Lung (tissue), 12 donors: ENCODE data around the gene CAPN3. TPM values are rescaled to one million over a fixed set of nuclear protein-coding genes. Genes with fewer than 3 reads are reported as not detected.

Experiments used
- ATAC-seq: fragments of 200-7000 bp; cut with Tn5 transposase; one replicate; pipeline ENCODE4 v1.9.1; 2020; ENCODE audit warnings: moderate number of reproducible peaks; ENCODE audit not compliant: insufficient read depth, low FRiP score
- DNase-seq, 3 donors: peaks; one replicate each; pipeline ENCODE4 v3.0.0-alpha.2; 2013 to 2017
- H3K27ac ChIP-seq, 2 donors: one replicate each; pipeline ENCODE4 v1.5.1; 2013; ENCODE audit warnings: mild to moderate bottlenecking in 2 of 2, moderate library complexity in 2 of 2, control low read depth in 1 of 2, inconsistent platforms in 1 of 2, low read depth in 1 of 2, low read length in 1 of 2
- H3K27me3 ChIP-seq, 3 donors: one replicate each; pipeline ENCODE4 v1.5.1; 2013; ENCODE audit warnings: low read length in 2 of 3; ENCODE audit not compliant: control insufficient read depth in 3 of 3, insufficient read depth in 3 of 3
- H3K36me3 ChIP-seq, 4 donors: one replicate each; pipeline ENCODE4 v1.5.1; 2013; ENCODE audit warnings: low read length in 4 of 4, mild to moderate bottlenecking in 1 of 4, moderate library complexity in 1 of 4; ENCODE audit not compliant: control insufficient read depth in 4 of 4, insufficient read depth in 4 of 4
- H3K4me1 ChIP-seq, 5 donors: one replicate each; pipeline ENCODE4 v1.5.1; 2013; ENCODE audit warnings: low read length in 5 of 5, mild to moderate bottlenecking in 2 of 5, moderate library complexity in 1 of 5; ENCODE audit not compliant: control insufficient read depth in 5 of 5, insufficient read depth in 5 of 5
- H3K4me3 ChIP-seq: one replicate; pipeline ENCODE4 v1.5.1; 2013; ENCODE audit warnings: mild to moderate bottlenecking, control low read depth, moderate library complexity
- H3K9ac ChIP-seq, 2 donors: one replicate each; pipeline ENCODE4 v1.5.1; 2013; ENCODE audit warnings: low read length in 2 of 2, control low read depth in 1 of 2; ENCODE audit not compliant: insufficient read depth in 1 of 2
- H3K9me3 ChIP-seq, 4 donors: one replicate each; pipeline ENCODE4 v1.5.1; 2013; ENCODE audit warnings: low read length in 3 of 4, mild to moderate bottlenecking in 1 of 4, moderate library complexity in 1 of 4; ENCODE audit not compliant: control insufficient read depth in 4 of 4, insufficient read depth in 3 of 4
- CTCF ChIP-seq: IDR thresholded peaks from 2 replicates; pipeline ENCODE4 v1.5.1; 2012; ENCODE audit warnings: mild to moderate bottlenecking; ENCODE audit errors: control extremely low read depth, extremely low read depth
- WGBS, 2 donors: extraction: QIAGEN DNeasy Blood & Tissue Kit; methylation state at CpG; one replicate each; pipeline ENCODE4 v1.1.7; 2013; 5-methylcytosine and 5-hydroxymethylcytosine counted together
- polyA plus RNA-seq, 2 donors: library from polyadenylated mRNA; stranded (reverse); fragments of 200-250 nt; gene quantifications; one replicate each; pipeline ENCODE4 v1.2.1, GENCODE V29; 2013
- total RNA-seq, 2 donors: library from RNA; depleted of rRNA in 1 of 2; stranded (reverse); fragments of >200 nt in 1 of 2; gene quantifications; one replicate each; pipeline ENCODE4 v1.2.1, GENCODE V29; 2014 to 2021
- donor health status: control.
- donor health status: control.
- donor health status: Bipolar disorder and iron deficiency.
- donor health status: healthy.
- donor health status: DM: yes; HTN: yes; CAD: no.

The CAPN3 gene
- total and polyA plus RNA-seq, 4 donors, result 12.1 to 56.6 (median 24.7) TPM

- Histone ChIP-seq H3K36me3 (no peaks in the 10 kb centered on the region), H3K9ac (no peak overlapping the region), H3K4me1 (no peaks in the 10 kb centered on the region), H3K27ac (no peak overlapping the region), H3K4me3 (no peak overlapping the region), H3K27me3 (no peaks in the 10 kb centered on the region), H3K9me3 (peaks cover 0 to 2% (median 0%) of the 10 kb centered on the region in 4 donors)
- WGBS, 2 donors, result 77 to 81% methylated on average over 5 of the region's 5 CpGs
- DNase-seq, result no peak
- TF ChIP-seq CTCF, result no peak
- ATAC-seq, result no peak
Observed at GRCh38 chr15:42375252-42375651, 16.0 kb downstream of the CAPN3 start.

GRCh38 chr15:42375941-42376340 lies 16.6 kb downstream of the CAPN3 start:
- Histone ChIP-seq H3K9ac (no peak overlapping the region), H3K4me3 (no peak overlapping the region), H3K36me3 (no peaks in the 10 kb centered on the region), H3K27me3 (no peaks in the 10 kb centered on the region), H3K9me3 (peaks cover 0 to 2% (median 0%) of the 10 kb centered on the region in 4 donors), H3K27ac (no peak overlapping the region), H3K4me1 (no peaks in the 10 kb centered on the region)
- DNase-seq, result no peak
- ATAC-seq, result no peak
- no peak for TF ChIP-seq CTCF
- WGBS, 2 donors, result 53 to 56% methylated on average over 4 of the region's 4 CpGs

- Histone ChIP-seq H3K27me3 (no peaks in the 10 kb centered on the region), H3K27ac (no peak overlapping the region), H3K9me3 (peaks cover 0 to 2% (median 0%) of the 10 kb centered on the region in 4 donors), H3K4me3 (no peak overlapping the region), H3K36me3 (no peaks in the 10 kb centered on the region), H3K4me1 (no peaks in the 10 kb centered on the region), H3K9ac (no peak overlapping the region)
- DNase-seq (no peak), ATAC-seq (no peak)
- TF ChIP-seq CTCF, result no peak
- WGBS, 2 donors, result 87 to 91% methylated on average over 8 of the region's 8 CpGs
Observed at GRCh38 chr15:42378011-42378410, 18.7 kb downstream of the CAPN3 start.

GRCh38 chr15:42384597-42384996 lies 25.3 kb downstream of the CAPN3 start:
- Histone ChIP-seq H3K9me3 (no peaks in the 10 kb centered on the region), H3K27ac (no peak overlapping the region), H3K4me1 (peaks cover 0 to 17% (median 0%) of the 10 kb centered on the region in 5 donors), H3K4me3 (no peak overlapping the region), H3K9ac (no peak overlapping the region), H3K27me3 (no peaks in the 10 kb centered on the region), H3K36me3 (peaks cover 0 to 5% (median 0%) of the 10 kb centered on the region in 4 donors)
- 33 to 45% methylated on average over 4 of the region's 4 CpGs for WGBS, 2 donors
- DNase-seq (no peak), ATAC-seq (no peak)
- TF ChIP-seq CTCF, result no peak
